K562 (cell line): ENCODE results near the gene EFCAB5. TPM values are rescaled to one million over a fixed set of nuclear protein-coding genes. Genes with fewer than 3 reads are reported as not detected.

Source experiments
- ARID2 ChIP-seq: fragments of 450-650 bp; IDR thresholded peaks from 2 replicates; pipeline ENCODE4 v1.6.1; 2017; ENCODE audit warnings: antibody characterized with exemption, mild to moderate bottlenecking
- MAFK ChIP-seq: IDR thresholded peaks from 2 replicates; pipeline ENCODE4 v1.6.1; 2011; ENCODE audit warnings: low read length, improper control_type of control experiment
- MIER1 ChIP-seq: fragments of 450-650 bp; IDR thresholded peaks from 2 replicates; pipeline ENCODE4 v1.6.1; 2016; ENCODE audit warnings: antibody characterized with exemption, mild to moderate bottlenecking, low read depth
- RAD51 ChIP-seq: fragments of 450-650 bp; IDR thresholded peaks from 2 replicates; pipeline ENCODE4 v1.7.1; 2016; ENCODE audit warnings: low read depth, mild to moderate bottlenecking, borderline replicate concordance
- RNF2 ChIP-seq: sonication (generic); IDR thresholded peaks from 2 replicates; pipeline ENCODE4 v1.6.1; 2016
- SAP30 ChIP-seq: fragments of 200-600 bp; sonication (generic); IDR thresholded peaks from 2 replicates; pipeline ENCODE4 v1.6.1; 2012; ENCODE audit warnings: borderline replicate concordance, low read depth, mild to moderate bottlenecking, moderate library complexity, low read length, control low read depth, inconsistent platforms; ENCODE audit not compliant: insufficient read depth, poor library complexity, severe bottlenecking
- SMARCA4 ChIP-seq: fragments of 450-650 bp; IDR thresholded peaks from 2 replicates; pipeline ENCODE4 v1.6.1; 2016
- TAF15 ChIP-seq: fragments of 200-400 bp; formaldehyde crosslinking; IDR thresholded peaks from 2 replicates; pipeline ENCODE4 v1.6.1; 2017; ENCODE audit warnings: mild to moderate bottlenecking, low read depth, low read length, moderate library complexity
- TGIF2 ChIP-seq: sonication (generic); formaldehyde crosslinking; IDR thresholded peaks from 2 replicates; pipeline ENCODE4 v1.8.1; 2022; ENCODE audit warnings: mild to moderate bottlenecking, missing genetic modification reagents, moderate library complexity
- U2AF2 ChIP-seq: fragments of 200-400 bp; formaldehyde crosslinking; optimal IDR thresholded peaks from 2 replicates; pipeline ENCODE3; 2017; ENCODE audit warnings: low read depth, mild to moderate bottlenecking, low read length
- ZFX ChIP-seq: sonication (generic); formaldehyde crosslinking; IDR thresholded peaks from 2 replicates; pipeline ENCODE4 v1.8.0; 2022; ENCODE audit warnings: mild to moderate bottlenecking, missing genetic modification reagents, moderate library complexity
- ZNF444 ChIP-seq: fragments of 250-450 bp; sonication (Bioruptor Pico); IDR thresholded peaks from 2 replicates; pipeline ENCODE4 v1.4.0; 2020; ENCODE audit warnings: mild to moderate bottlenecking, moderate library complexity
- ZNF76 ChIP-seq: fragments of 250-450 bp; sonication (Bioruptor Pico); IDR thresholded peaks from 2 replicates; pipeline ENCODE4 v1.4.0; 2020; ENCODE audit warnings: mild to moderate bottlenecking, moderate library complexity, borderline replicate concordance
- polyA plus RNA-seq, 8 experiments: library from polyadenylated mRNA; depleted of rRNA in 4 of 8; stranded (reverse) in 5 of 8; unstranded in 3 of 8; fragments of >200 nt; fragmentation: Nextera tagmentation in 2 of 8; fragmentation: Illumina TruSeq in 1 of 8; extraction: Ambion mirVana in 2 of 8; extraction: Trizol in 1 of 8; gene quantifications; 2 replicates each; pipeline versions ENCODE4 v1.2.1 to v1.2.3, GENCODE V29; 2011 to 2014; ENCODE audit warnings: inconsistent platforms in 1 of 8, missing spikeins in 1 of 8
- total RNA-seq, 7 experiments: library from RNA; depleted of rRNA in 6 of 7; stranded (reverse); fragments of >200 nt in 6 of 7; fragmentation: Illumina TruSeq in 2 of 7; extraction: Trizol in 2 of 7; gene quantifications; 2 replicates each; pipeline versions ENCODE4 v1.2.1 to v1.2.3, GENCODE V29; 2011 to 2021; ENCODE audit warnings: low replicate concordance in 1 of 7
- TF ChIP-seq, protein P1 (sequence below), 3 experiments: fragments of 200-800 bp in 1 of 3; fragments of 250-450 bp in 1 of 3; fragments of 450-650 bp in 1 of 3; sonication (Bioruptor Pico) in 1 of 3; sonication (Bioruptor generic) in 1 of 3; formaldehyde crosslinking in 1 of 3; IDR thresholded peaks; 2 replicates each; pipeline versions ENCODE4 v1.6.1 to v1.8.0; 2016 to 2022; ENCODE audit warnings: mild to moderate bottlenecking in 2 of 3, missing genetic modification characterization in 2 of 3, missing compliant biosample characterization in 1 of 3, moderate library complexity in 1 of 3
- TF ChIP-seq, protein P2 (sequence below): fragments of 250-450 bp; sonication (Bioruptor Pico); IDR thresholded peaks from 2 replicates; pipeline ENCODE4 v1.8.0; 2022; ENCODE audit warnings: moderate library complexity, mild to moderate bottlenecking, inconsistent platforms
- TF ChIP-seq, protein P3 (sequence below): fragments of 150-350 bp; IDR thresholded peaks from 2 replicates; pipeline ENCODE4 v1.6.1; 2014; ENCODE audit warnings: low read depth, mild to moderate bottlenecking, low read length, borderline replicate concordance
- TF ChIP-seq, protein P4 (sequence below): fragments of 250-450 bp; sonication (Bioruptor Pico); IDR thresholded peaks from 2 replicates; pipeline ENCODE4 v1.8.0; 2021; ENCODE audit warnings: borderline replicate concordance, mild to moderate bottlenecking, moderate library complexity; ENCODE audit not compliant: poor library complexity, severe bottlenecking

EFCAB5 gene
- total and polyA plus RNA-seq, 9 of the 15 experiments (the other 6 are each of a cell fraction or from before 2014, with no cell fraction given), result 0.06 to 0.11 TPM; not detected in 7

DNA sequence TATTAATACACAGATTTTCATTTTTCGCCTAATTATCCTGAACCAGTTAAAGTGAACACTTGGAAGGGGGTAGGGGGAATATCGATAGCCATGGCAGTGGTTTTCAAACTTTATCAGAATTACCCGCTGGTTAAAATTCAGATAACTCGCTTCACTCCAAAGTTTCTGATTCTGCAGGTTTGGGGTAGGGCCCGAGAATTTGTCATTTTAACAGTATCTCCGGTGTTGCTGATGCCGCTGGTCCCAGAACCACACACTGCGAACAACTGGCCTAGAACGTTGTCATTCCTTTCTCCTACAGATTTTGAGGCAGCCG is 174.9 kb downstream of the EFCAB5 start (continued):
- TF ChIP-seq, protein P1, sequence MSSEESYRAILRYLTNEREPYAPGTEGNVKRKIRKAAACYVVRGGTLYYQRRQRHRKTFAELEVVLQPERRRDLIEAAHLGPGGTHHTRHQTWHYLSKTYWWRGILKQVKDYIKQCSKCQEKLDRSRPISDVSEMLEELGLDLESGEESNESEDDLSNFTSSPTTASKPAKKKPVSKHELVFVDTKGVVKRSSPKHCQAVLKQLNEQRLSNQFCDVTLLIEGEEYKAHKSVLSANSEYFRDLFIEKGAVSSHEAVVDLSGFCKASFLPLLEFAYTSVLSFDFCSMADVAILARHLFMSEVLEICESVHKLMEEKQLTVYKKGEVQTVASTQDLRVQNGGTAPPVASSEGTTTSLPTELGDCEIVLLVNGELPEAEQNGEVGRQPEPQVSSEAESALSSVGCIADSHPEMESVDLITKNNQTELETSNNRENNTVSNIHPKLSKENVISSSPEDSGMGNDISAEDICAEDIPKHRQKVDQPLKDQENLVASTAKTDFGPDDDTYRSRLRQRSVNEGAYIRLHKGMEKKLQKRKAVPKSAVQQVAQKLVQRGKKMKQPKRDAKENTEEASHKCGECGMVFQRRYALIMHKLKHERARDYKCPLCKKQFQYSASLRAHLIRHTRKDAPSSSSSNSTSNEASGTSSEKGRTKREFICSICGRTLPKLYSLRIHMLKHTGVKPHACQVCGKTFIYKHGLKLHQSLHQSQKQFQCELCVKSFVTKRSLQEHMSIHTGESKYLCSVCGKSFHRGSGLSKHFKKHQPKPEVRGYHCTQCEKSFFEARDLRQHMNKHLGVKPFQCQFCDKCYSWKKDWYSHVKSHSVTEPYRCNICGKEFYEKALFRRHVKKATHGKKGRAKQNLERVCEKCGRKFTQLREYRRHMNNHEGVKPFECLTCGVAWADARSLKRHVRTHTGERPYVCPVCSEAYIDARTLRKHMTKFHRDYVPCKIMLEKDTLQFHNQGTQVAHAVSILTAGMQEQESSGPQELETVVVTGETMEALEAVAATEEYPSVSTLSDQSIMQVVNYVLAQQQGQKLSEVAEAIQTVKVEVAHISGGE (CRISPR knock-in tag; IDR thresholded peaks at IDR 0.05), result 0 out of 6 replicates have a peak, but pooled peaks of 1 of the 3 experiments have one; percentile 20
- no peak for TF ChIP-seq ZNF444 (CRISPR knock-in tag)
- no peak for TF ChIP-seq RNF2
- no peak for TF ChIP-seq TGIF2 (CRISPR knock-in tag)
- 0 out of 2 replicates have a peak, but pooled peaks have one; percentile 29 for TF ChIP-seq SMARCA4
- TF ChIP-seq ARID2, result no peak
- TF ChIP-seq, protein P2, sequence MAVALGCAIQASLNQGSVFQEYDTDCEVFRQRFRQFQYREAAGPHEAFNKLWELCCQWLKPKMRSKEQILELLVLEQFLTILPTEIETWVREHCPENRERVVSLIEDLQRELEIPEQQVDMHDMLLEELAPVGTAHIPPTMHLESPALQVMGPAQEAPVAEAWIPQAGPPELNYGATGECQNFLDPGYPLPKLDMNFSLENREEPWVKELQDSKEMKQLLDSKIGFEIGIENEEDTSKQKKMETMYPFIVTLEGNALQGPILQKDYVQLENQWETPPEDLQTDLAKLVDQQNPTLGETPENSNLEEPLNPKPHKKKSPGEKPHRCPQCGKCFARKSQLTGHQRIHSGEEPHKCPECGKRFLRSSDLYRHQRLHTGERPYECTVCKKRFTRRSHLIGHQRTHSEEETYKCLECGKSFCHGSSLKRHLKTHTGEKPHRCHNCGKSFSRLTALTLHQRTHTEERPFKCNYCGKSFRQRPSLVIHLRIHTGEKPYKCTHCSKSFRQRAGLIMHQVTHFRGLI (CRISPR knock-in tag), result no peak
- no peak for TF ChIP-seq U2AF2
- no peak for TF ChIP-seq SAP30
- TF ChIP-seq RAD51, result no peak
- TF ChIP-seq ZNF76 (CRISPR knock-in tag), result no peak
- no peak for TF ChIP-seq TAF15
- no peak for TF ChIP-seq MAFK
- TF ChIP-seq, protein P3, sequence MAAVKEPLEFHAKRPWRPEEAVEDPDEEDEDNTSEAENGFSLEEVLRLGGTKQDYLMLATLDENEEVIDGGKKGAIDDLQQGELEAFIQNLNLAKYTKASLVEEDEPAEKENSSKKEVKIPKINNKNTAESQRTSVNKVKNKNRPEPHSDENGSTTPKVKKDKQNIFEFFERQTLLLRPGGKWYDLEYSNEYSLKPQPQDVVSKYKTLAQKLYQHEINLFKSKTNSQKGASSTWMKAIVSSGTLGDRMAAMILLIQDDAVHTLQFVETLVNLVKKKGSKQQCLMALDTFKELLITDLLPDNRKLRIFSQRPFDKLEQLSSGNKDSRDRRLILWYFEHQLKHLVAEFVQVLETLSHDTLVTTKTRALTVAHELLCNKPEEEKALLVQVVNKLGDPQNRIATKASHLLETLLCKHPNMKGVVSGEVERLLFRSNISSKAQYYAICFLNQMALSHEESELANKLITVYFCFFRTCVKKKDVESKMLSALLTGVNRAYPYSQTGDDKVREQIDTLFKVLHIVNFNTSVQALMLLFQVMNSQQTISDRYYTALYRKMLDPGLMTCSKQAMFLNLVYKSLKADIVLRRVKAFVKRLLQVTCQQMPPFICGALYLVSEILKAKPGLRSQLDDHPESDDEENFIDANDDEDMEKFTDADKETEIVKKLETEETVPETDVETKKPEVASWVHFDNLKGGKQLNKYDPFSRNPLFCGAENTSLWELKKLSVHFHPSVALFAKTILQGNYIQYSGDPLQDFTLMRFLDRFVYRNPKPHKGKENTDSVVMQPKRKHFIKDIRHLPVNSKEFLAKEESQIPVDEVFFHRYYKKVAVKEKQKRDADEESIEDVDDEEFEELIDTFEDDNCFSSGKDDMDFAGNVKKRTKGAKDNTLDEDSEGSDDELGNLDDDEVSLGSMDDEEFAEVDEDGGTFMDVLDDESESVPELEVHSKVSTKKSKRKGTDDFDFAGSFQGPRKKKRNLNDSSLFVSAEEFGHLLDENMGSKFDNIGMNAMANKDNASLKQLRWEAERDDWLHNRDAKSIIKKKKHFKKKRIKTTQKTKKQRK, result no peak
- TF ChIP-seq, protein P4, sequence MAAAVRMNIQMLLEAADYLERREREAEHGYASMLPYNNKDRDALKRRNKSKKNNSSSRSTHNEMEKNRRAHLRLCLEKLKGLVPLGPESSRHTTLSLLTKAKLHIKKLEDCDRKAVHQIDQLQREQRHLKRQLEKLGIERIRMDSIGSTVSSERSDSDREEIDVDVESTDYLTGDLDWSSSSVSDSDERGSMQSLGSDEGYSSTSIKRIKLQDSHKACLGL, result peak; percentile 16
- TF ChIP-seq MIER1, result no peak
- no peak for TF ChIP-seq ZFX (CRISPR knock-in tag)
